GM10248 (cell line): ENCODE measurements around the gene KCNH4.
"Not testable (repeated sequence)": the region's sequence is repeated elsewhere in the genome, so short reads cannot be mapped to it uniquely, and the experiment has no call there.

Source experiments
- CTCF ChIA-PET: fragments of 300-600 bp; sonication (Branson Sonifier 250); formaldehyde crosslinking; extraction: SDS; loops from one replicate; lab custom pipeline; 2021; ENCODE audit warnings: antibody characterized with exemption; lab: Yijun Ruan, JAX
- POLR2A ChIA-PET: fragments of 350-650 bp; sonication (Branson Sonifier 250); formaldehyde crosslinking; extraction: SDS; loops from one replicate; lab custom pipeline; 2020; ENCODE audit warnings: antibody characterized with exemption; lab: Yijun Ruan, JAX
- DNase-seq: peaks from one replicate; pipeline ENCODE4 v3.0.0; 2012; ENCODE audit errors: extremely low spot score
- TF ChIP-seq, protein P1 (sequence below): IDR thresholded peaks from 2 replicates; pipeline ENCODE4 v1.5.1; 2012; ENCODE audit warnings: mild to moderate bottlenecking, low read depth; ENCODE audit errors: extremely low read depth, missing control alignments, control extremely low read depth

KCNH4 gene

DNA sequence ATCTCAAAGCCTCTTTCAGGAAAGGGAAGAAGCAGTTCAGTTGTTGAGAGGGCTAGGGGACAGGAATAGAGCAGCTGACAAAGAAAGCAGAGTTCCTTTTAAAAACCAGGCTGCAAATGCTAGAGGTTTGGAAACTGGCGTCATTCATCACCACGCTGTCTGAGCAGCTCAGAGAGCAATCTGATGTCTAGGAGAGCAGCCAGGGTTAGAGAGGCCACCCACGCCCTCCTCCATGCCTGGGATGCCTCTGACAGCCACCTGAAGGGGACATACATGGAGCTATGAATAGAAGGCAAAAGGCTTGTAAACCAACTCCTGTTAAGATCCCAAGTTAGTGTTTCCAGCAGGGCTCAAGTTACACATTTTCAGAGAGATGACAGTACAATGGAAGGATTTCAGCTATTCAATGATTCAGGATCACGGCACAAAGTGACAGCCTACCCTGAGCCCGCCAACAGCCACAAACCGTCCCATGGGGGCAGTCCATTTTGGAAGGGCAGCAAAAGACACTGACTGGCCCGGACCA lies 38.5 kb downstream of the KCNH4 start:
- DNase-seq = no peak
- ChIA-PET CTCF (interaction anchor here (0.9 to 1.6 kb wide), 5 partner anchors 10 to 122 kb away, joined by 3 to 5 read pairs (median 3); partner anchors contain the start of gene NKIRAS2), POLR2A (interaction anchor here (0.8 kb wide), 1 partner anchor 126 kb away, joined by 3 read pairs; no protein-coding TSS in a partner anchor)
- TF ChIP-seq, protein P1, sequence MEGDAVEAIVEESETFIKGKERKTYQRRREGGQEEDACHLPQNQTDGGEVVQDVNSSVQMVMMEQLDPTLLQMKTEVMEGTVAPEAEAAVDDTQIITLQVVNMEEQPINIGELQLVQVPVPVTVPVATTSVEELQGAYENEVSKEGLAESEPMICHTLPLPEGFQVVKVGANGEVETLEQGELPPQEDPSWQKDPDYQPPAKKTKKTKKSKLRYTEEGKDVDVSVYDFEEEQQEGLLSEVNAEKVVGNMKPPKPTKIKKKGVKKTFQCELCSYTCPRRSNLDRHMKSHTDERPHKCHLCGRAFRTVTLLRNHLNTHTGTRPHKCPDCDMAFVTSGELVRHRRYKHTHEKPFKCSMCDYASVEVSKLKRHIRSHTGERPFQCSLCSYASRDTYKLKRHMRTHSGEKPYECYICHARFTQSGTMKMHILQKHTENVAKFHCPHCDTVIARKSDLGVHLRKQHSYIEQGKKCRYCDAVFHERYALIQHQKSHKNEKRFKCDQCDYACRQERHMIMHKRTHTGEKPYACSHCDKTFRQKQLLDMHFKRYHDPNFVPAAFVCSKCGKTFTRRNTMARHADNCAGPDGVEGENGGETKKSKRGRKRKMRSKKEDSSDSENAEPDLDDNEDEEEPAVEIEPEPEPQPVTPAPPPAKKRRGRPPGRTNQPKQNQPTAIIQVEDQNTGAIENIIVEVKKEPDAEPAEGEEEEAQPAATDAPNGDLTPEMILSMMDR = no peak

DNA sequence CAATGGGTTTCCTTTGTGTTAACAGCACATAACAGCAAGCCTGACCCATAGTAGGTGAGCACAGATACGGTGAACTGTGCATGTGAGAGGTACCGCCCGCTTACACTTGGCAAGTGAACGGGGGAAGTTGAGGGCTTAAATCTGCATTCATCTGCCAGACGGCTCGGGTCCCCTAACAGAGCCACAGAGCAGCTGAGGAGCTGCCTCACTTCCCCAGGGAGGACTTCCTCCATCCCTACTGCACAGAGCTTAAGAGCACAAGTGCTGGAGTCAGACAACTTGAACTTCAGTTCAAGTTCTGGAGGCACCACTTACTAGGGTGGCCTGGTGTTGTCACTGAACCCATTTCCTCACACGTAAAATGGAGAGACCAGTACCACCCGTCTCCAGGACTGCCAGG lies 39.6 kb downstream of the KCNH4 start:
- ChIA-PET CTCF (interaction anchor here (0.7 to 1.4 kb wide), 2 partner anchors 8 to 12 kb away, joined by 3 read pairs; no protein-coding TSS in a partner anchor), POLR2A (no interaction called here)
- TF ChIP-seq, protein P1 = no peak
- DNase-seq = no peak

DNA sequence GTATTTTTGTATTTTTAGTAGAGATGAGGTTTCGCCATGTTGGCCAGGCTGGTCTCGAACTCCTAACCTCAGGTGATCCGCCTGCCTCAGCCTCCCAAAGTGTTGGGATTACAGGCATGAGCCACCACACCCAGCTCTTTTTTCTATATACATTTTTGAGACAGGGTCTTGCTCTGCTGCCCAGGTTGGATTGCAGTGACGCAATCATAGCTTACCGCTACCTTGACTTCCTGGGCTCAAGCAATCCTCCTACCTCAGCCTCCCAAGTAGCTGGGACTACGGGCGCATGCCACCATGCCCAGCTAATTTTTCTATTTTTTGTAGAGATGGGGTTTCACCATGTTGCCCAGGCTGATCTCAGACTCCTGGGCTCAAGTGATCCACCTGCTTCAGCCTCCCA lies 40.3 kb downstream of the KCNH4 start:
- DNase-seq, POLR2A ChIA-PET: not testable (repeated sequence)
- CTCF ChIA-PET = interaction anchor here (0.7 to 2.3 kb wide), 3 partner anchors 8 to 75 kb away, joined by 3 to 5 read pairs (median 3); no protein-coding TSS in a partner anchor

DNA sequence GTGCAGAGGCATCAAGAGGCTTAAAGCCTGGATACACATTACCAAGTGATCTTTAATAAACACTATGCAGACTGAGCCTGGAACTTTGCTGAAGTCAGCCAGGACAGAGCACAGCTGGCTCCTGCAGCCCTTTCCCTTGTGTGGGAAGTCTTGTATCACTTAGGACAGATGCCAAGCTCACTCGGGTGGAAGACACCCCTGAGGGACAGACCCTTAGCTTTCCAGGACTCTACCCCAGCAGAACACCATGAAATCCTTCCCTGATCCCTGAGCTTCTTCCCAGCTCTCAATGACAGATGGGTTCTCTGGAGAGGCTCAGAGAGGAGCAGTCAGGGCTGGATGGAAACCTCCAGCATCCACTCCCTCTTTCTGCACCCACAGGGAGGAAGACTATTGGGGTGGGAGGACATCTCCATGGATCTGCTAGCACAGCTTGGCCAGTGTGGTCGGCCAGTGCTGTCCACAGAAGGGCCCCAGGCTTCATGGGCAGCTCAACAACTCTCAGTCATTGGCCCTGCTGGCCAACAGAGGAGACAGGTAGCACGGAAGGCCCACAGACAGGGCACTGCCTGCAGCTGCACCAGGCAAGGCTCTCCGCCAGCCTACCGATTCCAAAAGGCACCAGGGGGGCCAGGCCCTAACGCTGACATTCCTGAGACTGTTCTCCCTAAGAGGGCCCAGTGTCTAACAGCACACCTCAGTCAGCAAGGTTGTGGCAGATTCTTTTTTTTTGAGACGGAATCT lies 42.0 kb downstream of the KCNH4 start:
- no peak for DNase-seq
- TF ChIP-seq, protein P1 = no peak
- ChIA-PET POLR2A (no interaction called here), CTCF (interaction anchor here (0.9 to 4.3 kb wide), 13 partner anchors 10 to 389 kb away, joined by 3 to 15 read pairs (median 3); partner anchors contain the start of gene KAT2A)

DNA sequence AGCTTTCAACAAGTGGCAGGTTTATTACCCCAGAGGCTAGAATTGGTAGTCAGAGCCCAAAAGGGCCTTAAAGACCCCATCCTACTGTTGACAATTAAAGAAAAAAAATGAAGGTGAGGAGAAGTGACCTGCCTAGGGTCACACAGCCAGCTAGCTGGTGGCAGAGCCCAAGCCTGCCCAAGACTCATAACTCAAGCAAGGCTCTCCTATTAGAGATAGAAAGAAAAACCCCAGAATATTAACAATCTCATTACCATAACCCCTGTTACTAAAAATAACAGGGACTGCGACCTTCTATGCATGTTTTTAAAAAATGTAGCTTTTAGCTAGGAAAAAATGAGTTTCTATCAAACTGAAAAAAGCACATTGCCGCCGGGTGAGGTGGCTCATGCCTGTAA lies 44.3 kb downstream of the KCNH4 start:
- ChIA-PET POLR2A (interaction anchor here (0.6 to 0.9 kb wide), 2 partner anchors 55 to 170 kb away, joined by 3 to 11 read pairs; partner anchors contain the start of gene CNP), CTCF (interaction anchor here (1.1 to 4.3 kb wide), 13 partner anchors 9 to 113 kb away, joined by 3 to 15 read pairs (median 4); partner anchors contain the start of gene DHX58)
- no peak for DNase-seq
- TF ChIP-seq, protein P1 = no peak

DNA sequence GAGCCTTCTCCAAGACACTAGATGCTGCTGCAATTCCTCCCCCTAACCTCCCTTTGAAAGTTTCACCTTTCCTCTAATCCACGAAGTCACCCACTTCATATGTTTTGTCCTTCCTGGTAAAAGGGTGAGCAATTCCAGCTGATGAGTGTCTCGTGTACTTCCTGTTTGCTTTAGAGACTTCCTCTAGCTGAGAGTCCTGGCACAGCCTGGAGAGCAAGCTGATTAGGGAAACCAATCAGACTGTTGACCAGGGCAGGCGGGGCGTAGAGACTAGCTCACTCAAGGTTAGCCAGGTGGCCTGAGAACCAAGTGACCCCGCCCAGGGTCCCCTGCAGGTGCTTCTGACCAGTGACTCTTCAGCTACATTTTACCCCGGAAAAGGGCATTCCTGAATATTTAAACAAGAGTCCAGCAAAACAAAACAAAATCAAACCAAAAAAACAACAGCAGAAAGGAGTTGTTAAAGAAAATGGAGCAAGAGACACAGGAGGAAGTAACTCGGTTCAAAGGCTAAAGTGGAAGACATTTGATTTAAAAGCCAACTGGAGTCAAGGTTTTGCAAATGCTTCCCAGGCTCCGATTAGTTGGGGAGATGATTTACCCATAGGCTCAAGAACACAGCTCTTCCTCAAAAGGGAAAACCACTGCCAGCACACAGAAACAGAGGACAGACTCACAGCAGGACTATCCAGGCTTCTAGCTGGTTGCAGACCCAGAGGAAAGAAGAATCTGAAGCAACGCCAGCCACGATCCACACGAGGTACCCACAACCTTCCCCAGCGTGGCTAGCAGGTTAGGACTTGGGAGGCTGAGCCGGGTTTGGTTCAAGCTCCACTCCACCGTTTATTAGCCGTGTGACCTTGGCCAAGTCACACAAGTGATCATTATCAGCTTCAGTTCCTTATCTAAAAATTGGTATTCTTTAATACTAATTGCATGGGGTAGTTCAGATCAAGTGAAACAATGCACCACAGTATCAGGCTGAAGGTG lies 45.0 kb downstream of the KCNH4 start:
- TF ChIP-seq, protein P1 = no peak
- POLR2A ChIA-PET = interaction anchor here (0.6 to 0.9 kb wide), 3 partner anchors 56 to 1183 kb away, joined by 3 to 11 read pairs (median 5); partner anchors contain the start of gene CNP
- CTCF ChIA-PET = interaction anchor here (0.9 to 4.3 kb wide), 13 partner anchors 8 to 113 kb away, joined by 3 to 15 read pairs (median 4); partner anchors contain the start of gene KCNH4
- no peak for DNase-seq
